HepG2 (cell line): ENCODE data around the gene SLC22A23. TPM values are rescaled to one million over a fixed set of nuclear protein-coding genes. Genes with fewer than 3 reads are reported as not detected.

Experiments
- CBX2 ChIP-seq, 2 experiments: fragments of 200-600 bp in 1 of 2; sonication (generic); formaldehyde crosslinking in 1 of 2; IDR thresholded peaks; 2 replicates each; pipeline versions ENCODE4 v1.7.0 to v1.8.1; 2018 to 2022; ENCODE audit warnings: low read depth in 2 of 2, low read length in 1 of 2, mild to moderate bottlenecking in 1 of 2, missing genetic modification reagents in 1 of 2
- ISL2 ChIP-seq: sonication (generic); formaldehyde crosslinking; IDR thresholded peaks from 2 replicates; pipeline ENCODE4 v1.5.0; 2020; ENCODE audit warnings: missing genetic modification reagents
- KDM5A ChIP-seq: fragments of 200-600 bp; sonication (generic); IDR thresholded peaks from 2 replicates; pipeline ENCODE4 v1.7.0; 2018; ENCODE audit warnings: antibody characterized with exemption, mild to moderate bottlenecking, low read length, borderline replicate concordance
- NFE2L2 ChIP-seq: fragments of 150-350 bp; IDR thresholded peaks from 2 replicates; pipeline ENCODE4 v1.6.1; 2014; ENCODE audit warnings: low read length
- NFRKB ChIP-seq: fragments of 450-650 bp; IDR thresholded peaks from 2 replicates; pipeline ENCODE4 v1.6.1; 2017
- POLR2A ChIP-seq, 2 experiments: IDR thresholded peaks; 2 replicates each; pipeline ENCODE4 v1.6.1; 2011; ENCODE audit warnings: low read depth in 2 of 2, low read length in 2 of 2, mild to moderate bottlenecking in 1 of 2, moderate library complexity in 1 of 2; ENCODE audit not compliant: insufficient read depth in 1 of 2
- PRMT3 ChIP-seq: sonication (generic); formaldehyde crosslinking; IDR thresholded peaks from 2 replicates; pipeline ENCODE4 v1.8.1; 2022; ENCODE audit warnings: low read depth, mild to moderate bottlenecking, moderate library complexity, missing genetic modification reagents, borderline replicate concordance
- SIX4 ChIP-seq: sonication (generic); formaldehyde crosslinking; IDR thresholded peaks from 2 replicates; pipeline ENCODE4 v1.4.0; 2020; ENCODE audit warnings: missing genetic modification reagents
- SMC3 ChIP-seq: IDR thresholded peaks from 2 replicates; pipeline ENCODE4 v1.6.1; 2011; ENCODE audit warnings: low read length, improper control_type of control experiment
- SP5 ChIP-seq: IDR thresholded peaks from 2 replicates; pipeline ENCODE4 v1.6.1; 2016; ENCODE audit warnings: low read depth, borderline replicate concordance
- ZKSCAN8 ChIP-seq: IDR thresholded peaks from 2 replicates; pipeline ENCODE4 v1.6.1; 2016; ENCODE audit warnings: borderline replicate concordance, missing genetic modification reagents, missing compliant biosample characterization
- ZNF546 ChIP-seq: sonication (generic); formaldehyde crosslinking; conservative IDR thresholded peaks from 2 replicates; pipeline ENCODE4 v1.8.1; 2023; ENCODE audit warnings: mild to moderate bottlenecking, missing genetic modification reagents
- ZNF883 ChIP-seq: sonication (generic); formaldehyde crosslinking; IDR thresholded peaks from 2 replicates; pipeline ENCODE4 v1.5.1; 2020; ENCODE audit warnings: mild to moderate bottlenecking, missing genetic modification reagents; ENCODE audit errors: not compliant biosample characterization
- polyA plus RNA-seq, 8 experiments: library from polyadenylated mRNA; depleted of rRNA in 3 of 8; stranded (reverse) in 7 of 8; unstranded in 1 of 8; fragments of >200 nt; fragmentation: Illumina TruSeq in 4 of 8; extraction: Trizol in 4 of 8; gene quantifications; 2 replicates each; pipeline versions ENCODE4 v1.2.1 to v1.2.3, GENCODE V29; 2011 to 2016; ENCODE audit warnings: low read depth in 4 of 8, missing spikeins in 1 of 8, mixed read lengths in 1 of 8; ENCODE audit not compliant: insufficient read depth in 1 of 8
- total RNA-seq, 5 experiments: library from RNA; depleted of rRNA; stranded (reverse); fragments of >200 nt; fragmentation: Illumina TruSeq; extraction: Trizol; gene quantifications; 2 replicates each; pipeline ENCODE4 v1.2.3, GENCODE V29; 2016; ENCODE audit warnings: low read depth in 1 of 5
- TF ChIP-seq, protein P1 (sequence below): sonication (generic); formaldehyde crosslinking; IDR thresholded peaks from 2 replicates; pipeline ENCODE4 v1.5.1; 2020; ENCODE audit warnings: mild to moderate bottlenecking, moderate library complexity, missing genetic modification reagents
- TF ChIP-seq, protein P2 (sequence below): sonication (generic); formaldehyde crosslinking; IDR thresholded peaks from 2 replicates; pipeline ENCODE4 v1.5.1; 2020; ENCODE audit warnings: missing genetic modification reagents, mild to moderate bottlenecking, borderline replicate concordance
- TF ChIP-seq, protein P3 (sequence below): sonication (generic); formaldehyde crosslinking; conservative IDR thresholded peaks from 2 replicates; pipeline ENCODE4 v1.4.0; 2020; ENCODE audit warnings: missing genetic modification reagents
- TF ChIP-seq, protein P4 (sequence below): sonication (generic); formaldehyde crosslinking; IDR thresholded peaks from 2 replicates; pipeline ENCODE4 v1.5.0; 2020; ENCODE audit warnings: mild to moderate bottlenecking, missing genetic modification reagents
- TF ChIP-seq, protein P5 (sequence below): IDR thresholded peaks from 2 replicates; pipeline ENCODE4 v1.4.0; 2020; ENCODE audit warnings: mild to moderate bottlenecking, missing genetic modification reagents

SLC22A23 gene
- total and polyA plus RNA-seq, 2 of the 13 experiments (the other 11 are each of a cell fraction or from before 2014, with no cell fraction given) = 11.8 to 17.5 TPM

DNA sequence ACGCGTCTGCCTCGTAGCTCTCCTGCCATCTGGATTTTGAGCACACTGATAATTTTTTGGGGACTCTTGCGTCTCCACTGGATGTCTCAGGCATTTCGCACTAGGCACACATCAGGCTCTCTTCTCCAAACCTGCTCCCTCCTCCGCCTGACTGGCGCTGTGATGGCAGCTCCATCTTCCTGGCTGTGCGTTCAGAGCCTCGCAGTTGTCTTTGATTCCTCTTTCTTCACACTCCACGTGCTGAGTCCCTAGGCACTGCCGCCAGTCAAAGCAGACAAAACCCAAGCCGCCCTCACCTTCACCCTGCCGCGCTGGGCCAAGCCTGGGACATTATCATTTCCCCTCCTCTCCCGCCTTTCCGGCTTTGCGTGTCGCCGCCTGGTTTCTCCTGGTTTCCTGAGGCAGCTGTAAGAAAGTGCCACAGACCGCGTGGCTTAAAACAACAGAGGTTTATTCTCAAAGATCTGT is 197.3 kb downstream of the SLC22A23 start (continued):
- TF ChIP-seq SIX4 (CRISPR knock-in tag) (no peak), PRMT3 (CRISPR knock-in tag) (no peak), NFE2L2 (no peak), ZNF546 (CRISPR knock-in tag) (no peak), ISL2 (no peak), ZKSCAN8 (no peak), ZNF883 (no peak), NFRKB (no peak), POLR2A (IDR thresholded peaks at IDR 0.05; ENCODE audit: insufficient read depth in 1 of 2, low read depth in 2 of 2, low read length in 2 of 2) (0 out of 4 replicates have a peak, but pooled peaks of 1 of the 2 experiments have one; percentile 8), SP5 (CRISPR knock-in tag) (peak; percentile 33; the same call in 1 of the 2 replicates), CBX2 (IDR thresholded peaks at IDR 0.05; ENCODE audit: low read depth, low read length) (no peak), CBX2 (CRISPR knock-in tag; IDR thresholded peaks at IDR 0.05; ENCODE audit: low read depth) (no peak), SMC3 (no peak), KDM5A (no peak; the same call in 1 of the 2 replicates)
- TF ChIP-seq, protein P1, sequence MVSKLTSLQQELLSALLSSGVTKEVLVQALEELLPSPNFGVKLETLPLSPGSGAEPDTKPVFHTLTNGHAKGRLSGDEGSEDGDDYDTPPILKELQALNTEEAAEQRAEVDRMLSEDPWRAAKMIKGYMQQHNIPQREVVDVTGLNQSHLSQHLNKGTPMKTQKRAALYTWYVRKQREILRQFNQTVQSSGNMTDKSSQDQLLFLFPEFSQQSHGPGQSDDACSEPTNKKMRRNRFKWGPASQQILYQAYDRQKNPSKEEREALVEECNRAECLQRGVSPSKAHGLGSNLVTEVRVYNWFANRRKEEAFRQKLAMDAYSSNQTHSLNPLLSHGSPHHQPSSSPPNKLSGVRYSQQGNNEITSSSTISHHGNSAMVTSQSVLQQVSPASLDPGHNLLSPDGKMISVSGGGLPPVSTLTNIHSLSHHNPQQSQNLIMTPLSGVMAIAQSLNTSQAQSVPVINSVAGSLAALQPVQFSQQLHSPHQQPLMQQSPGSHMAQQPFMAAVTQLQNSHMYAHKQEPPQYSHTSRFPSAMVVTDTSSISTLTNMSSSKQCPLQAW (CRISPR knock-in tag) = peak; percentile 50; the same call in 1 of the 2 replicates
- TF ChIP-seq, protein P2, sequence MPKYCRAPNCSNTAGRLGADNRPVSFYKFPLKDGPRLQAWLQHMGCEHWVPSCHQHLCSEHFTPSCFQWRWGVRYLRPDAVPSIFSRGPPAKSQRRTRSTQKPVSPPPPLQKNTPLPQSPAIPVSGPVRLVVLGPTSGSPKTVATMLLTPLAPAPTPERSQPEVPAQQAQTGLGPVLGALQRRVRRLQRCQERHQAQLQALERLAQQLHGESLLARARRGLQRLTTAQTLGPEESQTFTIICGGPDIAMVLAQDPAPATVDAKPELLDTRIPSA = no peak
- TF ChIP-seq, protein P3, sequence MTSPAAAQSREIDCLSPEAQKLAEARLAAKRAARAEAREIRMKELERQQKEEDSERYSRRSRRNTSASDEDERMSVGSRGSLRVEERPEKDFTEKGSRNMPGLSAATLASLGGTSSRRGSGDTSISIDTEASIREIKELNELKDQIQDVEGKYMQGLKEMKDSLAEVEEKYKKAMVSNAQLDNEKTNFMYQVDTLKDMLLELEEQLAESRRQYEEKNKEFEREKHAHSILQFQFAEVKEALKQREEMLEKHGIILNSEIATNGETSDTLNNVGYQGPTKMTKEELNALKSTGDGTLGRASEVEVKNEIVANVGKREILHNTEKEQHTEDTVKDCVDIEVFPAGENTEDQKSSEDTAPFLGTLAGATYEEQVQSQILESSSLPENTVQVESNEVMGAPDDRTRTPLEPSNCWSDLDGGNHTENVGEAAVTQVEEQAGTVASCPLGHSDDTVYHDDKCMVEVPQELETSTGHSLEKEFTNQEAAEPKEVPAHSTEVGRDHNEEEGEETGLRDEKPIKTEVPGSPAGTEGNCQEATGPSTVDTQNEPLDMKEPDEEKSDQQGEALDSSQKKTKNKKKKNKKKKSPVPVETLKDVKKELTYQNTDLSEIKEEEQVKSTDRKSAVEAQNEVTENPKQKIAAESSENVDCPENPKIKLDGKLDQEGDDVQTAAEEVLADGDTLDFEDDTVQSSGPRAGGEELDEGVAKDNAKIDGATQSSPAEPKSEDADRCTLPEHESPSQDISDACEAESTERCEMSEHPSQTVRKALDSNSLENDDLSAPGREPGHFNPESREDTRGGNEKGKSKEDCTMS (CRISPR knock-in tag) = no peak; the same call in 1 of the 2 replicates
- TF ChIP-seq, protein P4, sequence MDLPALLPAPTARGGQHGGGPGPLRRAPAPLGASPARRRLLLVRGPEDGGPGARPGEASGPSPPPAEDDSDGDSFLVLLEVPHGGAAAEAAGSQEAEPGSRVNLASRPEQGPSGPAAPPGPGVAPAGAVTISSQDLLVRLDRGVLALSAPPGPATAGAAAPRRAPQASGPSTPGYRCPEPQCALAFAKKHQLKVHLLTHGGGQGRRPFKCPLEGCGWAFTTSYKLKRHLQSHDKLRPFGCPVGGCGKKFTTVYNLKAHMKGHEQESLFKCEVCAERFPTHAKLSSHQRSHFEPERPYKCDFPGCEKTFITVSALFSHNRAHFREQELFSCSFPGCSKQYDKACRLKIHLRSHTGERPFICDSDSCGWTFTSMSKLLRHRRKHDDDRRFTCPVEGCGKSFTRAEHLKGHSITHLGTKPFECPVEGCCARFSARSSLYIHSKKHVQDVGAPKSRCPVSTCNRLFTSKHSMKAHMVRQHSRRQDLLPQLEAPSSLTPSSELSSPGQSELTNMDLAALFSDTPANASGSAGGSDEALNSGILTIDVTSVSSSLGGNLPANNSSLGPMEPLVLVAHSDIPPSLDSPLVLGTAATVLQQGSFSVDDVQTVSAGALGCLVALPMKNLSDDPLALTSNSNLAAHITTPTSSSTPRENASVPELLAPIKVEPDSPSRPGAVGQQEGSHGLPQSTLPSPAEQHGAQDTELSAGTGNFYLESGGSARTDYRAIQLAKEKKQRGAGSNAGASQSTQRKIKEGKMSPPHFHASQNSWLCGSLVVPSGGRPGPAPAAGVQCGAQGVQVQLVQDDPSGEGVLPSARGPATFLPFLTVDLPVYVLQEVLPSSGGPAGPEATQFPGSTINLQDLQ (CRISPR knock-in tag) = no peak; the same call in 1 of the 2 replicates
- TF ChIP-seq, protein P5, sequence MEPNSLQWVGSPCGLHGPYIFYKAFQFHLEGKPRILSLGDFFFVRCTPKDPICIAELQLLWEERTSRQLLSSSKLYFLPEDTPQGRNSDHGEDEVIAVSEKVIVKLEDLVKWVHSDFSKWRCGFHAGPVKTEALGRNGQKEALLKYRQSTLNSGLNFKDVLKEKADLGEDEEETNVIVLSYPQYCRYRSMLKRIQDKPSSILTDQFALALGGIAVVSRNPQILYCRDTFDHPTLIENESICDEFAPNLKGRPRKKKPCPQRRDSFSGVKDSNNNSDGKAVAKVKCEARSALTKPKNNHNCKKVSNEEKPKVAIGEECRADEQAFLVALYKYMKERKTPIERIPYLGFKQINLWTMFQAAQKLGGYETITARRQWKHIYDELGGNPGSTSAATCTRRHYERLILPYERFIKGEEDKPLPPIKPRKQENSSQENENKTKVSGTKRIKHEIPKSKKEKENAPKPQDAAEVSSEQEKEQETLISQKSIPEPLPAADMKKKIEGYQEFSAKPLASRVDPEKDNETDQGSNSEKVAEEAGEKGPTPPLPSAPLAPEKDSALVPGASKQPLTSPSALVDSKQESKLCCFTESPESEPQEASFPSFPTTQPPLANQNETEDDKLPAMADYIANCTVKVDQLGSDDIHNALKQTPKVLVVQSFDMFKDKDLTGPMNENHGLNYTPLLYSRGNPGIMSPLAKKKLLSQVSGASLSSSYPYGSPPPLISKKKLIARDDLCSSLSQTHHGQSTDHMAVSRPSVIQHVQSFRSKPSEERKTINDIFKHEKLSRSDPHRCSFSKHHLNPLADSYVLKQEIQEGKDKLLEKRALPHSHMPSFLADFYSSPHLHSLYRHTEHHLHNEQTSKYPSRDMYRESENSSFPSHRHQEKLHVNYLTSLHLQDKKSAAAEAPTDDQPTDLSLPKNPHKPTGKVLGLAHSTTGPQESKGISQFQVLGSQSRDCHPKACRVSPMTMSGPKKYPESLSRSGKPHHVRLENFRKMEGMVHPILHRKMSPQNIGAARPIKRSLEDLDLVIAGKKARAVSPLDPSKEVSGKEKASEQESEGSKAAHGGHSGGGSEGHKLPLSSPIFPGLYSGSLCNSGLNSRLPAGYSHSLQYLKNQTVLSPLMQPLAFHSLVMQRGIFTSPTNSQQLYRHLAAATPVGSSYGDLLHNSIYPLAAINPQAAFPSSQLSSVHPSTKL (CRISPR knock-in tag) = no peak
